NCI-H82 treated with DMSO at 0.1 percent for 48 hours (cell line): ENCODE results near the gene ORMDL3.
"Not testable (repeated sequence)": the region's sequence is repeated elsewhere in the genome, so short reads cannot be mapped to it uniquely, and the experiment has no call there.

Source experiments
- DNase-seq: peaks from one replicate; lab custom pipeline; 2025; ENCODE audit not compliant: unreplicated experiment; lab: John Stamatoyannopoulos, UW

ORMDL3 gene

GRCh38 chr17:39887078-39887477 lies 40.3 kb downstream of the ORMDL3 start:
- no peak for DNase-seq

GRCh38 chr17:39886102-39886501 lies 41.3 kb downstream of the ORMDL3 start:
- DNase-seq, result not testable (repeated sequence)

GRCh38 chr17:39872751-39873150 lies 54.6 kb downstream of the ORMDL3 start:
- DNase-seq, result no peak

- no peak for DNase-seq
Measured at GRCh38 chr17:39871801-39872200, 55.6 kb downstream of the ORMDL3 start.
